GM21381 (cell line): ENCODE measurements around the gene DAAM1.

Experiments
- ATAC-seq: cut with Tn5 transposase; IDR thresholded peaks from one replicate; pipeline ENCODE4 v1.9.1; 2021; ENCODE audit warnings: mild to moderate bottlenecking, moderate library complexity; ENCODE audit not compliant: unreplicated experiment

The DAAM1 gene

DNA sequence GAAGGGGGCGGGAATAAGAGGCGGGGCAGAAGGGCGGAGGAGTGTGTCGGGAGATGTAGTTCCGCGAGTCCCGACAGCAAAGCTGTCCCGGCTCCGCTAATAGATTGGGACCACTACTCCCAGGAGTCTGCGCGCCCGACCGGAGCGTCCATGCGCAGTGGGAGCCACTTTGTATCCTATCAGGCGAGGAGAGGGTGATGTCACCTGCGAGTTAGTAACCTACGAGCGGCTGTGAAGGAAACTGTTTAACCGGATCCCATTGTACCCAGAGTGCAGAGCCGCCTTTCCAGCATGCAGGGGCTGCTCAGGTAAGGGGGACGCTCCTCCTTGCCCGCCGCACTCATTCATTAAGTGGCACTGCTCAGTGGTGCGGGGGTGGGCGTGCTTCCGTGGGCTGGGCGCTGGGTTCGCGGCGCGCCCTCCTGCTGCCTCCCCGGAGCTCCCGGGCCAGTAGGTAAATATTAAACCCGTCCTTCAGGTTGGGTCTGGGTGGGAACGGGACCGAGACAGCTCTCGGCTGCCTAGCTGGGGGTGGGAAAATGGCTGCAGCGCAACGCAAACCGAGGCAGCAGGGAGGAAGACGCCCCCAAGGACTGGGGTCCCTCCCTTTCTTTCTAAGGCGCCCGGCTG lies at the start of gene DAAM1:
Gene DAAM1, plus strand, starts transcription at position 207 of the 630 bp plus-strand sequence. CDS start 74,811 bp downstream, outside the sequence.
- ATAC-seq: peak; percentile 87

GRCh38 chr14:59139324-59139723 lies 49.1 kb upstream of the DAAM1 start:
- no peak for ATAC-seq

GRCh38 chr14:59140106-59140843 lies 48.2 kb upstream of the DAAM1 start:
- no peak for ATAC-seq

GRCh38 chr14:59146484-59146883 lies 42.0 kb upstream of the DAAM1 start:
- ATAC-seq: no peak

DNA sequence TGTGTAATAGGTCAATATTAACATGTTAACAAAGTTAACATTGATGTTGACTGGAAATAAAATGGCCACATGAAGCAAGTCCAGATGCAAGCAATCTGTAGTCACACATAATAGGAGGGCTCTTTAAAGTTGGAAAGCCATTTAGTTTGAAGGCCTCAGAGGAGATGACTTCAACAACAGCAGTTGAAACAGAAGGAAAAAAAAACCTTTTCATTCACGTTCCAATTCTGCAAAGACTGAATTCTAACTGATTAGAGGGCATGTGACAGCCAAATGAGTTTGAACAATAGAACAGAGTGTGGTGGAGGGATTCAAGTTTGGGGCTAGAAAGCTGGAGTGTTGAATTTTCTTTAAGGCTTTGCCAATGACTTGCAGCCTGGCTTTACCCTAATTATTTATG lies 41.5 kb upstream of the DAAM1 start:
- ATAC-seq: no peak

GRCh38 chr14:59148334-59148900 lies 40.0 kb upstream of the DAAM1 start:
- ATAC-seq: peak; percentile 58

- peak; percentile 79 for ATAC-seq
Measured at GRCh38 chr14:59150990-59151389, 37.5 kb upstream of the DAAM1 start.

DNA sequence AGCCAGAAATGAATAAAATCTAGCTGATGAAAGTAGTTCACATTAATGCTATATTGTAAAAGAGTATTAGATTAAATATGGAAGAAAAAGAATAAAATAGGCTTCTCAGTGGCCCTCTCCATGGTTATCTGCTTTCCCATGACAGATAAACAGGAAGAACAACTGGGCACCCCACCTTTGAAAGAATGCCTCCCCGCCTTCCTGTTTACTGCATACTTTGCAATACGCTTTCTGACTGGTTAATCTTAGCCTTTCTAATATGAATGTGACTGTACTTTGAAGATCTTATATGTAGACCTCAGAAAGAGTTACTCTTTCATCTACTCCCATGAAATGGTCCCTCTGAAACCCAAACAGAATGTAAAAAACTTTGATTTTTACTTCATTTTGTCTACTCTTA lies 34.1 kb upstream of the DAAM1 start:
- no peak for ATAC-seq

- ATAC-seq: no peak
Measured at GRCh38 chr14:59155886-59156285, 32.6 kb upstream of the DAAM1 start.

- ATAC-seq: no peak
Measured at GRCh38 chr14:59159169-59159568, 29.3 kb upstream of the DAAM1 start.

DNA sequence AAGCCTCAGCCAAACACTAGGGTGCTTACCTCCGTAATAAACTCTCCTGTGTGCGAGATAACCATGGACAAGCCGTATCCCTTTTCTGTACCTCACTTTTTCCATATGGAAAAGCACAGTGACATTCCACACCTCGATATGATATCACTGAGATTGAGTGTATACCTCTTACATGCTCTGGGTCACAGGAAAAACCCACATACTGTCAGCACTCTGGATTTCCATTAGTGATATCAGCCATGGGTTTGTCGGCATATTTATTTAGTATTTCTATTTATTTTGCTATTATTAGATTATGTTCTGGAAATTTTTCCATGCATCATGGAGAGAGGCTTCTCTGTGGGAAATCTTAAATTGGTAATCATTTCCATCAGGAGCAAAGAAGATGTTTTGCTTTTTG lies 28.0 kb upstream of the DAAM1 start:
- ATAC-seq: no peak

GRCh38 chr14:59161561-59162175 lies 26.8 kb upstream of the DAAM1 start:
- ATAC-seq: no peak

- no peak for ATAC-seq
Measured at GRCh38 chr14:59166258-59166657, 22.2 kb upstream of the DAAM1 start.

GRCh38 chr14:59175404-59175803 lies 13.1 kb upstream of the DAAM1 start:
- ATAC-seq: peak; percentile 98

DNA sequence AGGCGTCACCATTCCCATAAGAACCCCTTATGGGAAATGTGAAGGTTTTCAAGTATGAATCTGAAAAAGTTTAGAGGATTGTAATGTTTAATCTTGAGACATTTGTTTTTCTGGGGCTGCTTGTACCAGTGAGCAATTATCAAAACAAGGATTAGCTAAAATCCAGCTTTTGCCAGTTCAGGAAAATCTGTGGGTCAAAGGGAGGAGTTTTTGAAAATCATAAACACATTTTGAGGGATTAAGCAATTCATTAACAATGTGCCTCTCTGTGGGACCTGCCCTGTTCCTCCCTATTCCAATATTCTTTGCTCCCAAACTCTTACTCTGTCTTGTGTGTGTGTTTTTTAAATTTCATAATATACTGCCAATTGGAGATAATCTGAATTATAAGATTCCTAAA lies 11.7 kb upstream of the DAAM1 start:
- no peak for ATAC-seq

DNA sequence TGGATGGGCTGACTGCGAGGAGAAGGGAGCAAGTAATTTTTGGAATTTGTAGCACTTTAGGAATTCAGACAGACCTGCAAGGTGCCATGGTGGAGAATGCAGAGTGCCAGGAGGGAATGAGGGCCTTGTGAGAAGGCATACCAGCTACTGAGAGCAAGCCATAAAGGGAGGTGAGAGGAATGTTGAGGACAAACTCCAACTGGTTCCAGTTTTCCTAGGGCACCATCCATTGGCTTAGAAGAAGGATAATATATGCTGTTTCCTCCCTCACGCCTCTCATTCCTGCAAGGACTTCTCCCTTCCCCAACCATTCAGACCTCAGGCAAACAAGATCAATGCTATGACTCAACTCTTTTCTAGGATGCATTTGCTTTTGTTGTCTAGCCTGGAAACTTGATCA lies 11.2 kb upstream of the DAAM1 start:
- no peak for ATAC-seq

DNA sequence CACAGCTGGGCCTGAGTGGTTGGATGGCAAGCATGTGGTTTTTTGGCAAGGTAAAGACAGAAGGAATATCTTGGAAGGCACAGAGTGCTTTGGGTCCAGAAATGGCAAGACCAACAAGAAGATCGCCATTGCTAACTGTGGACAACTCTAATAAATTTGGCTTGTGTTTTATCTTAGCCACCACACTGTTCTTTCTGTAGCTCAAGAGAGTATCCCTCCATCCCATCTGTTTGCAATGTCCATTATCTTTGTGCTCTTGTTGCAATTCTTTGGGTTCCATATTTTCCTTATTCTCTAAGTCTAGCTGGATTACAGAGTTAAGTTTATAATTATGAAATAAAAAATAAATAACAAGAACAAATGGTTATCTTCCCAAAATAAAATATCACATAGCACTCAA lies 6.7 kb upstream of the DAAM1 start:
- no peak for ATAC-seq

DNA sequence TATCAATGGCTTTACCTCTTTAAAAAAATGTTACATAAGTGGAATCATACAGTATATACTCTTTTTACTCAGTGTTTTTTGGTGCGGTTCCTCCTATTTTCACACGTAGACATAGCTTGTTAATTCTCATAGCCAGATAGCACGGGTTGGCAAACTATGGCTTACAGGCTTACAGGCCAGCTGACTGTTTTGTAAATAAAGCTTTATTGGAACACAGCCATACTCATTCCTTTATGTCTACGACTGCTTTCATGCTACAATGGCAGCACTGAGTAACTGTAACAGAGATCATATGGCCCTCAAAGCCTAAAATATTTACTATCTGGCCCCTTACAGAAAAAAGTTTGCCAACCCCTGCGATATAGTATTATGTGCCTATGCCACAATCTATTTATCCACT lies 5.8 kb upstream of the DAAM1 start:
- ATAC-seq: no peak

GRCh38 chr14:59183150-59183549 lies 5.3 kb upstream of the DAAM1 start:
- ATAC-seq: no peak

- ATAC-seq: no peak
Measured at GRCh38 chr14:59184396-59184795, 4.1 kb upstream of the DAAM1 start.

DNA sequence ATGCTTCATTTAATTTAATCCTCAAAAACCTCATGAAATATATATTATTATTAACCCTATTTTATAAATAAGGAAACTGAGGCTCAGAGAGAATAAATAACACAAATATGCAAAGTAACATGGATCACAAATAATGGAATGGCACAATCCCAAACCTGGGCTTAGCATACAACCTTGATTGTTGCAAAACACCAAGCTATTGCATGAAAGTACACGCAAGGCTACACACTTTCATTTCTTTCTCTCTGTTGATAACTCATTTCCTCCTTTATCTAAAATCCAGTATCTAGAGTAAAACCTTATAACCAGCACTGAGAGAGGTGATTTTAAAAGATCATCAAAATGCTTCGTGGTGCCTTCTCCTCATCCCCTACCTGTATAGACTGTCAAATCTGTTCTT lies 2.8 kb upstream of the DAAM1 start:
- ATAC-seq: no peak

GRCh38 chr14:59186306-59186705 lies 2.2 kb upstream of the DAAM1 start:
- no peak for ATAC-seq
